IMR-90 (cell line): ENCODE results near the gene CNGB1. TPM values are rescaled to one million over a fixed set of nuclear protein-coding genes. Genes with fewer than 3 reads are reported as not detected.

Source experiments
- ATAC-seq: fragments of 200-7000 bp; cut with Tn5 transposase; 2 replicates; pipeline ENCODE4 v1.9.1; 2020; ENCODE audit warnings: low read depth, mild to moderate bottlenecking, moderate library complexity
- BruUV-seq: library from RNA; stranded (reverse); fragments of 400-500 nt; replicated peaks from 2 replicates; lab custom pipeline; 2021; lab: Mats Ljungman, UMichigan
- CTCF ChIA-PET: fragments of 300-600 bp; formaldehyde crosslinking; extraction: SDS; loops from one replicate; lab custom pipeline; 2021; ENCODE audit warnings: antibody characterized with exemption; lab: Yijun Ruan, JAX
- POLR2A ChIA-PET: fragments of 300-600 bp; sonication (Branson Sonifier 250); formaldehyde crosslinking; loops from one replicate; lab custom pipeline; 2022; ENCODE audit warnings: antibody characterized with exemption; ENCODE audit not compliant: unreplicated experiment; lab: Charles Lee
- DNase-seq: peaks from one replicate; pipeline ENCODE4 v3.0.0; 2013
- H2AFZ ChIP-seq: replicated peaks from 2 replicates; pipeline ENCODE3; 2013; ENCODE audit warnings: low read length, mild to moderate bottlenecking; ENCODE audit not compliant: poor library complexity
- H2AK5ac ChIP-seq: 2 replicates; pipeline ENCODE4 v1.6.1; 2013; ENCODE audit warnings: low read depth, low read length, inconsistent platforms
- H2AK9ac ChIP-seq: replicated peaks from 2 replicates; pipeline ENCODE3; 2013; ENCODE audit warnings: mild to moderate bottlenecking, low read depth, low read length, moderate library complexity; ENCODE audit not compliant: poor library complexity
- H2BK120ac ChIP-seq: 2 replicates; pipeline ENCODE4 v1.6.1; 2013; ENCODE audit warnings: low read depth, low read length, inconsistent platforms
- H2BK15ac ChIP-seq: 3 replicates; pipeline ENCODE4 v1.6.1; 2013; ENCODE audit warnings: low read depth, low read length, inconsistent platforms
- H2BK20ac ChIP-seq: 2 replicates; pipeline ENCODE4 v1.6.1; 2013; ENCODE audit warnings: low read depth, mild to moderate bottlenecking, inconsistent platforms, low read length, moderate library complexity
- H2BK5ac ChIP-seq: 2 replicates; pipeline ENCODE4 v1.6.1; 2013; ENCODE audit warnings: mild to moderate bottlenecking, low read depth, low read length, inconsistent platforms; ENCODE audit not compliant: poor library complexity, severe bottlenecking
- H3K14ac ChIP-seq: replicated peaks from 2 replicates; pipeline ENCODE4 v1.6.1; 2013; ENCODE audit warnings: low read depth, low read length, inconsistent platforms
- H3K18ac ChIP-seq: 2 replicates; pipeline ENCODE4 v1.6.1; 2013; ENCODE audit warnings: low read depth, low read length, control low read depth
- H3K23ac ChIP-seq: 2 replicates; pipeline ENCODE4 v1.6.1; 2013; ENCODE audit warnings: low read depth, low read length, inconsistent platforms
- H3K27ac ChIP-seq: 2 replicates; pipeline ENCODE4 v1.5.1; 2013; ENCODE audit warnings: mild to moderate bottlenecking, control low read depth, low read length; ENCODE audit not compliant: insufficient read depth
- H3K27me3 ChIP-seq: 2 replicates; pipeline ENCODE4 v1.6.1; 2013; ENCODE audit warnings: low read length; ENCODE audit not compliant: control insufficient read depth, insufficient read depth
- H3K36me3 ChIP-seq: 2 replicates; pipeline ENCODE4 v1.6.1; 2013; ENCODE audit warnings: low read length, mixed read lengths; ENCODE audit not compliant: control insufficient read depth, insufficient read depth
- H3K4ac ChIP-seq: 2 replicates; pipeline ENCODE4 v1.6.1; 2013; ENCODE audit warnings: low read depth, low read length, inconsistent platforms
- H3K4me1 ChIP-seq: 2 replicates; pipeline ENCODE4 v1.6.1; 2013; ENCODE audit warnings: low read length, mixed read lengths; ENCODE audit not compliant: control insufficient read depth, insufficient read depth
- H3K4me2 ChIP-seq: 2 replicates; pipeline ENCODE4 v1.6.1; 2013; ENCODE audit warnings: low read depth, mild to moderate bottlenecking, control low read depth, low read length, moderate library complexity
- H3K4me3 ChIP-seq: 2 replicates; pipeline ENCODE4 v1.5.1; 2013; ENCODE audit warnings: low read depth, mild to moderate bottlenecking, control low read depth, low read length, moderate library complexity; ENCODE audit not compliant: insufficient read depth
- H3K56ac ChIP-seq: 2 replicates; pipeline ENCODE4 v1.6.1; 2013; ENCODE audit warnings: low read length, inconsistent platforms; ENCODE audit not compliant: insufficient read depth; ENCODE audit errors: extremely low read depth
- H3K79me1 ChIP-seq, 2 experiments: 2 replicates each; pipeline ENCODE4 v1.6.1; 2013; ENCODE audit warnings: low read length in 2 of 2, inconsistent platforms in 1 of 2, low read depth in 1 of 2
- H3K9ac ChIP-seq: 2 replicates; pipeline ENCODE4 v1.6.1; 2013; ENCODE audit warnings: low read depth, low read length, control low read depth
- H3K9me1 ChIP-seq: 2 replicates; pipeline ENCODE4 v1.6.1; 2013; ENCODE audit warnings: low read length, inconsistent platforms; ENCODE audit not compliant: insufficient read depth
- H3K9me3 ChIP-seq: 2 replicates; pipeline ENCODE4 v1.6.1; 2013; ENCODE audit warnings: low read length; ENCODE audit not compliant: control insufficient read depth, insufficient read depth
- H4K20me1 ChIP-seq: 2 replicates; pipeline ENCODE4 v1.6.1; 2013; ENCODE audit warnings: low read length, inconsistent platforms; ENCODE audit not compliant: insufficient read depth
- H4K5ac ChIP-seq: 2 replicates; pipeline ENCODE4 v1.6.1; 2013; ENCODE audit warnings: mild to moderate bottlenecking, low read depth, low read length, control low read depth
- H4K8ac ChIP-seq, 2 experiments: 2 replicates each; pipeline ENCODE4 v1.6.1; 2013; ENCODE audit warnings: low read depth in 2 of 2, low read length in 2 of 2, control low read depth in 1 of 2, inconsistent platforms in 1 of 2
- H4K91ac ChIP-seq: 2 replicates; pipeline ENCODE4 v1.6.1; 2013; ENCODE audit warnings: low read depth, low read length, inconsistent platforms; ENCODE audit not compliant: insufficient read depth
- BHLHE40 ChIP-seq: fragments of 150-350 bp; IDR thresholded peaks from 2 replicates; pipeline ENCODE4 v1.6.1; 2016; ENCODE audit warnings: mild to moderate bottlenecking, low read depth, low read length
- CEBPB ChIP-seq: IDR thresholded peaks from 2 replicates; pipeline ENCODE4 v1.6.1; 2012; ENCODE audit warnings: low read depth, low read length, improper control_type of control experiment
- CTCF ChIP-seq: conservative IDR thresholded peaks from 2 replicates; pipeline ENCODE4 v1.5.1; 2012; ENCODE audit warnings: mild to moderate bottlenecking, low read depth, low read length, improper control_type of control experiment
- ELK1 ChIP-seq: fragments of 150-350 bp; IDR thresholded peaks from 2 replicates; pipeline ENCODE4 v1.6.1; 2016; ENCODE audit warnings: low read depth, mild to moderate bottlenecking, low read length, moderate library complexity, borderline replicate concordance
- MAFK ChIP-seq: IDR thresholded peaks from 2 replicates; pipeline ENCODE4 v1.6.1; 2012; ENCODE audit warnings: low read depth, low read length, improper control_type of control experiment
- MAZ ChIP-seq: IDR thresholded peaks from 2 replicates; pipeline ENCODE4 v1.6.1; 2012; ENCODE audit warnings: low read depth, mild to moderate bottlenecking, low read length, improper control_type of control experiment, moderate library complexity, borderline replicate concordance
- USF2 ChIP-seq: fragments of 150-350 bp; IDR thresholded peaks from 2 replicates; pipeline ENCODE4 v1.6.1; 2017; ENCODE audit warnings: mild to moderate bottlenecking, antibody characterized with exemption, low read length, low read depth
- WGBS, 2 experiments: methylation state at CpG; one replicate each; pipeline versions ENCODE4 v1.1.5 to v1.1.7; 2013; ENCODE audit warnings: missing lambda C conversion rate in 2 of 2; ENCODE audit not compliant: insufficient read length in 1 of 2; ENCODE audit errors: extremely low coverage in 2 of 2; 5-methylcytosine and 5-hydroxymethylcytosine counted together
- dilution Hi-C: fragments of 300-500 bp; cut with HindIII; formaldehyde crosslinking; loops from one replicate; pipeline ENCODE4 v1.14.3; 2018; ENCODE audit warnings: low sequenced_read_pairs; ENCODE audit not compliant: unreplicated experiment
- in situ Hi-C: fragments of 300-500 bp; cut with MboI; formaldehyde crosslinking; loops from 3 replicates; pipeline ENCODE4 v1.14.3; 2019; ENCODE audit warnings: low sequenced_read_pairs, inconsistent platforms, mixed read lengths
- intact Hi-C: fragments of 100-400 bp; cut with micrococcal nuclease; formaldehyde crosslinking; loops from 2 replicates; pipeline ENCODE4 v1.10.0; 2022
- polyA plus RNA-seq, 3 experiments: library from polyadenylated mRNA; depleted of rRNA; stranded (reverse); fragments of >200 nt; gene quantifications; 2 replicates each; pipeline ENCODE4 v1.2.3, GENCODE V29; 2012; ENCODE audit warnings: low replicate concordance in 1 of 3
- total RNA-seq: library from RNA; depleted of rRNA; stranded (reverse); fragments of >200 nt; gene quantifications from 2 replicates; pipeline ENCODE4 v1.2.3, GENCODE V29; 2012

Gene CNGB1
- total and polyA plus RNA-seq, 2 of the 4 experiments (the other 2 are of a cell fraction): not detected

- Histone ChIP-seq H2AK9ac (no peak overlapping the region), H4K5ac (no peak overlapping the region), H3K9me3 (peaks cover 4% of the 10 kb centered on the region; the same call in 1 of the 2 replicates), H4K20me1 (no peaks in the 10 kb centered on the region), H2BK120ac (no peak overlapping the region), H3K4me3 (no peak overlapping the region), H2BK15ac (no peak overlapping the region), H2AFZ (no peak overlapping the region), H3K4ac (no peak overlapping the region), H3K4me1 (peaks cover 3% of the 10 kb centered on the region), H2BK20ac (no peak overlapping the region), H4K91ac (no peak overlapping the region), H3K9me1 (no peaks in the 10 kb centered on the region), H3K9ac (no peak overlapping the region), H3K27me3 (no peaks in the 10 kb centered on the region; the same call in 1 of the 2 replicates), H2BK5ac (no peak overlapping the region), H3K36me3 (no peaks in the 10 kb centered on the region), H3K56ac (no peak overlapping the region), H3K27ac (no peak overlapping the region), H2AK5ac (no peak overlapping the region), H3K18ac (no peak overlapping the region), H3K4me2 (no peak overlapping the region), H3K79me1 (no peaks in the 10 kb centered on the region), H3K14ac (no peak overlapping the region), H3K23ac (no peak overlapping the region), H4K8ac (no peak overlapping the region)
- in situ Hi-C loops: no loop called here
- DNase-seq: no peak
- ATAC-seq: no peak
- no CpG with 5 or more reads among the region's 8 CpGs for WGBS, 2 experiments
- dilution Hi-C loops: no loop called here
- POLR2A ChIA-PET: no interaction called here
- TF ChIP-seq CTCF (no peak), MAZ (no peak), BHLHE40 (no peak), CEBPB (no peak), USF2 (no peak), MAFK (no peak), ELK1 (no peak)
- CTCF ChIA-PET: no interaction called here
- BruUV-seq: no TSS peak
- intact Hi-C loops: no loop called here
These were observed 112.3 kb downstream of the CNGB1 start for GRCh38 chr16:57858635-57859034.
